Measurements from ENCODE around the gene HHIPL1. TPM values are rescaled to one million over a fixed set of nuclear protein-coding genes. Genes with fewer than 3 reads are reported as not detected.

The HHIPL1 gene
- total RNA-seq, 1 donor from 2014 or later, result 1.1 TPM

- Histone ChIP-seq H3K36me3 (ENCODE audit: control insufficient read depth, insufficient read depth, low read length) (no peaks in the 10 kb centered on the region), H3K4me3 (ENCODE audit: low read depth, low read length) (no peak overlapping the region), H3K27me3 (ENCODE audit: control insufficient read depth, insufficient read depth, low read length) (peaks cover 17% of the 10 kb centered on the region)
- no peak for TF ChIP-seq CTCF (IDR thresholded peaks at IDR 0.05; ENCODE audit: insufficient read depth, low read length, poor library complexity, severe bottlenecking)
- no peak for DNase-seq (ENCODE audit: low read depth)
These were observed 20.0 kb downstream of the HHIPL1 start for GRCh38 chr14:99664937-99665273.

GRCh38 chr14:99666533-99666932 lies 21.6 kb downstream of the HHIPL1 start:
- H3K36me3 ChIP-seq (ENCODE audit: control insufficient read depth, insufficient read depth, low read length), result no peaks in the 10 kb centered on the region
- no peak for DNase-seq (ENCODE audit: low read depth)
- no peak overlapping the region for H3K4me3 ChIP-seq (ENCODE audit: low read depth, low read length)
- TF ChIP-seq CTCF (IDR thresholded peaks at IDR 0.05; ENCODE audit: insufficient read depth, low read length, poor library complexity, severe bottlenecking), result no peak
- H3K27me3 ChIP-seq (ENCODE audit: control insufficient read depth, insufficient read depth, low read length), result peaks cover 5% of the 10 kb centered on the region

GRCh38 chr14:99667045-99667444 lies 22.1 kb downstream of the HHIPL1 start:
- DNase-seq (ENCODE audit: low read depth), result no peak

GRCh38 chr14:99667821-99668220 lies 22.9 kb downstream of the HHIPL1 start:
- no peak for DNase-seq (ENCODE audit: low read depth)
- no peak overlapping the region for H3K4me3 ChIP-seq (ENCODE audit: low read depth, low read length)
- TF ChIP-seq CTCF (IDR thresholded peaks at IDR 0.05; ENCODE audit: insufficient read depth, low read length, poor library complexity, severe bottlenecking), result no peak
- H3K27me3 ChIP-seq (ENCODE audit: control insufficient read depth, insufficient read depth, low read length), result peaks cover 10% of the 10 kb centered on the region
- no peaks in the 10 kb centered on the region for H3K36me3 ChIP-seq (ENCODE audit: control insufficient read depth, insufficient read depth, low read length)

More at GRCh38 chr14:99667045-99667444, 22.1 kb downstream of the HHIPL1 start:
- no peak overlapping the region for H3K4me3 ChIP-seq (ENCODE audit: low read depth, low read length)
- H3K27me3 ChIP-seq (ENCODE audit: control insufficient read depth, insufficient read depth, low read length), result peaks cover 10% of the 10 kb centered on the region
- no peak for TF ChIP-seq CTCF (IDR thresholded peaks at IDR 0.05; ENCODE audit: insufficient read depth, low read length, poor library complexity, severe bottlenecking)
- no peaks in the 10 kb centered on the region for H3K36me3 ChIP-seq (ENCODE audit: control insufficient read depth, insufficient read depth, low read length)

GRCh38 chr14:99668307-99669295 lies 23.7 kb downstream of the HHIPL1 start:
- peaks cover 10% of the 10 kb centered on the region for H3K27me3 ChIP-seq (ENCODE audit: control insufficient read depth, insufficient read depth, low read length)
- no peak overlapping the region for H3K4me3 ChIP-seq (ENCODE audit: low read depth, low read length)
- H3K36me3 ChIP-seq (ENCODE audit: control insufficient read depth, insufficient read depth, low read length), result no peaks in the 10 kb centered on the region
- no peak for TF ChIP-seq CTCF (IDR thresholded peaks at IDR 0.05; ENCODE audit: insufficient read depth, low read length, poor library complexity, severe bottlenecking)
- no peak for DNase-seq (ENCODE audit: low read depth)

Data from kidney epithelial cell (primary cell).